HepG2 (cell line): Measurements from ENCODE around the gene ZNF48. TPM values are rescaled to one million over a fixed set of nuclear protein-coding genes. Genes with fewer than 3 reads are reported as not detected.
A peak's percentile ranks its signal among the peaks of the same experiment; 100 is the strongest.

Source experiments
- BCLAF1 ChIP-seq: fragments of 450-650 bp; IDR thresholded peaks from 2 replicates; pipeline ENCODE4 v1.6.1; 2017; ENCODE audit warnings: mild to moderate bottlenecking
- DMAP1 ChIP-seq: IDR thresholded peaks from 2 replicates; pipeline ENCODE4 v1.6.1; 2016
- DNMT1 ChIP-seq: sonication (generic); formaldehyde crosslinking; IDR thresholded peaks from 2 replicates; pipeline ENCODE4 v1.5.1; 2020; ENCODE audit warnings: mild to moderate bottlenecking, missing genetic modification reagents
- DRAP1 ChIP-seq: IDR thresholded peaks from 2 replicates; pipeline ENCODE4 v1.6.1; 2016; ENCODE audit warnings: missing genetic modification reagents, missing compliant biosample characterization
- HES4 ChIP-seq: sonication (generic); formaldehyde crosslinking; IDR thresholded peaks from 2 replicates; pipeline ENCODE4 v1.9.0; 2021; ENCODE audit warnings: mild to moderate bottlenecking, missing genetic modification reagents, borderline replicate concordance
- HNRNPUL1 ChIP-seq: fragments of 200-400 bp; formaldehyde crosslinking; IDR thresholded peaks from 2 replicates; pipeline ENCODE4 v1.6.1; 2017; ENCODE audit warnings: low read depth, mild to moderate bottlenecking, low read length, moderate library complexity
- HOXD1 ChIP-seq: sonication (generic); formaldehyde crosslinking; IDR thresholded peaks from 2 replicates; pipeline ENCODE4 v1.5.0; 2020; ENCODE audit warnings: missing genetic modification reagents
- MEF2D ChIP-seq: sonication (generic); formaldehyde crosslinking; IDR thresholded peaks from 2 replicates; pipeline ENCODE4 v1.5.1; 2020; ENCODE audit warnings: mild to moderate bottlenecking, missing genetic modification reagents
- MTA1 ChIP-seq: sonication (generic); formaldehyde crosslinking; IDR thresholded peaks from 2 replicates; pipeline ENCODE4 v1.4.0; 2020; ENCODE audit warnings: missing genetic modification reagents, mild to moderate bottlenecking, borderline replicate concordance
- PHB2 ChIP-seq: fragments of 450-650 bp; IDR thresholded peaks from 2 replicates; pipeline ENCODE4 v1.6.1; 2018; ENCODE audit not compliant: partially characterized antibody
- PREB ChIP-seq: sonication (generic); formaldehyde crosslinking; IDR thresholded peaks from 2 replicates; pipeline ENCODE4 v1.4.0; 2020; ENCODE audit warnings: missing genetic modification reagents
- SIN3A ChIP-seq: IDR thresholded peaks from 2 replicates; pipeline ENCODE4 v1.6.1; 2011; ENCODE audit warnings: low read depth, mild to moderate bottlenecking, control low read depth, low read length, borderline replicate concordance
- SMAD9 ChIP-seq: sonication (generic); formaldehyde crosslinking; IDR thresholded peaks from 2 replicates; pipeline ENCODE4 v1.5.1; 2020; ENCODE audit warnings: mild to moderate bottlenecking, missing genetic modification reagents
- THYN1 ChIP-seq: sonication (generic); formaldehyde crosslinking; IDR thresholded peaks from 2 replicates; pipeline ENCODE4 v1.8.1; 2023; ENCODE audit warnings: low read depth, mild to moderate bottlenecking, moderate library complexity, missing genetic modification reagents, borderline replicate concordance
- ZBTB14 ChIP-seq: sonication (generic); formaldehyde crosslinking; IDR thresholded peaks from 2 replicates; pipeline ENCODE4 v1.4.0; 2020; ENCODE audit warnings: missing genetic modification reagents
- ZBTB33 ChIP-seq: sonication (generic); formaldehyde crosslinking; IDR thresholded peaks from 2 replicates; pipeline ENCODE4 v1.4.0; 2020; ENCODE audit warnings: missing genetic modification reagents
- ZBTB49 ChIP-seq: sonication (generic); formaldehyde crosslinking; IDR thresholded peaks from 2 replicates; pipeline ENCODE4 v1.4.0; 2020; ENCODE audit warnings: missing genetic modification reagents, borderline replicate concordance
- ZNF260 ChIP-seq: sonication (generic); formaldehyde crosslinking; IDR thresholded peaks from 2 replicates; pipeline ENCODE4 v1.4.0; 2020; ENCODE audit warnings: missing genetic modification reagents, low read depth, mild to moderate bottlenecking, borderline replicate concordance
- ZNF329 ChIP-seq: sonication (generic); formaldehyde crosslinking; IDR thresholded peaks from 2 replicates; pipeline ENCODE4 v1.9.0; 2021; ENCODE audit warnings: low read depth, mild to moderate bottlenecking, missing genetic modification reagents
- ZNF616 ChIP-seq: sonication (generic); formaldehyde crosslinking; IDR thresholded peaks from 2 replicates; pipeline ENCODE4 v1.5.0; 2020; ENCODE audit warnings: low read depth, mild to moderate bottlenecking, missing genetic modification reagents
- ZNF781 ChIP-seq: sonication (generic); formaldehyde crosslinking; IDR thresholded peaks from 2 replicates; pipeline ENCODE4 v1.5.1; 2020; ENCODE audit warnings: borderline replicate concordance, mild to moderate bottlenecking, missing genetic modification reagents; ENCODE audit errors: not compliant biosample characterization
- ZNF841 ChIP-seq: sonication (generic); formaldehyde crosslinking; IDR thresholded peaks from 2 replicates; pipeline ENCODE4 v1.8.1; 2023; ENCODE audit warnings: missing genetic modification reagents, borderline replicate concordance
- polyA plus RNA-seq, 8 experiments: library from polyadenylated mRNA; depleted of rRNA in 3 of 8; stranded (reverse) in 7 of 8; unstranded in 1 of 8; fragments of >200 nt; fragmentation: Illumina TruSeq in 4 of 8; extraction: Trizol in 4 of 8; gene quantifications; 2 replicates each; pipeline versions ENCODE4 v1.2.1 to v1.2.3, GENCODE V29; 2011 to 2016; ENCODE audit warnings: low read depth in 4 of 8, missing spikeins in 1 of 8, mixed read lengths in 1 of 8; ENCODE audit not compliant: insufficient read depth in 1 of 8
- total RNA-seq, 5 experiments: library from RNA; depleted of rRNA; stranded (reverse); fragments of >200 nt; fragmentation: Illumina TruSeq; extraction: Trizol; gene quantifications; 2 replicates each; pipeline ENCODE4 v1.2.3, GENCODE V29; 2016; ENCODE audit warnings: low read depth in 1 of 5

The ZNF48 gene
- total and polyA plus RNA-seq, 2 of the 13 experiments (the other 11 are each of a cell fraction or from before 2014, with no cell fraction given), result 9.9 to 12.3 TPM

- TF ChIP-seq PREB (CRISPR knock-in tag) (no peak), HES4 (no peak), DMAP1 (CRISPR knock-in tag) (no peak), HOXD1 (CRISPR knock-in tag) (no peak), BCLAF1 (no peak), HNRNPUL1 (no peak), THYN1 (CRISPR knock-in tag) (no peak), SIN3A (no peak), ZBTB49 (no peak), ZBTB33 (CRISPR knock-in tag) (no peak), ZNF781 (no peak), ZBTB14 (CRISPR knock-in tag) (no peak), MTA1 (CRISPR knock-in tag) (no peak), PHB2 (no peak), ZNF616 (CRISPR knock-in tag) (no peak), DRAP1 (CRISPR knock-in tag) (no peak; the same call in 1 of the 2 replicates), ZNF260 (CRISPR knock-in tag) (no peak), SMAD9 (no peak), ZNF329 (CRISPR knock-in tag) (no peak), DNMT1 (CRISPR knock-in tag) (no peak), MEF2D (peak; percentile 51; the same call in 1 of the 2 replicates), ZNF841 (no peak)
These were observed 53.9 kb downstream of the ZNF48 start (continued) for GRCh38 chr16:30449116-30449435.
